ENCODE data around the gene FBXO45. TPM values are rescaled to one million over a fixed set of nuclear protein-coding genes. Genes with fewer than 3 reads are reported as not detected.

FBXO45 gene
- total and polyA plus RNA-seq, 2 donors (not counting 1 experiment from before 2014, with no cell fraction given) = 0.98 to 4.7 TPM

DNA sequence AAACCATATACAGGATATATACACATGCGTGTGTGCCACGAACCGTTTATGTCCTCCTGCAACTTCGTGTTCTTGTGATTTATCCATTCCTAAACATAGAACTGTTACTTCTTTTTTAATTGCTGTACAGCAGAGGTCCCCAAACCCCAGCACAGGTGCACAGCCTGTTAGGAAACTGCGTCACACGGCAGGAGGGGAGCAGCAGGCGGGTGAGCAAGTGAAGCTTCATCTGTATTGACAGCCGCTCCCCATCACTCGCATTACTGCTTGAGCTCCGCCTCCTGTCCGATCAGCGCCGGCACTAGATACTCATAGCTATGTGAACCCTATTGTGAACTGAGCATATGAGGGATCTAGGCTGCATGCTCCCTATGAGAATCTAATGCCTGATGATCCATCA, 36.1 kb downstream of the FBXO45 start:
- Histone ChIP-seq H3K27me3 (replicated peaks in 1 of 4; ENCODE audit: control extremely low read depth in 1 of 4, control insufficient read depth in 3 of 4, insufficient read depth in 4 of 4, low read length in 3 of 4) (no peaks in the 10 kb centered on the region), H3K4me3 (ENCODE audit: control extremely low read depth in 1 of 5, extremely low read depth in 1 of 5, insufficient read depth in 1 of 5, low read depth in 2 of 5, low read length in 4 of 5) (no peak overlapping the region), H3K36me3 (replicated peaks in 1 of 2; ENCODE audit: control extremely low read depth in 1 of 2, control insufficient read depth in 1 of 2, extremely low read depth in 1 of 2, insufficient read depth in 2 of 2, low read length in 1 of 2) (no peaks in the 10 kb centered on the region), H2AFZ (ENCODE audit: insufficient read depth, low read depth, low read length, poor library complexity, severe bottlenecking) (no peak overlapping the region), H3K4me2 (replicated peaks; ENCODE audit: low read depth, low read length, poor library complexity, severe bottlenecking) (peak overlapping the region; percentile 12), H3K27ac (ENCODE audit: low read length in 2 of 2) (no peak overlapping the region), H3K9ac (ENCODE audit: low read length) (no peak overlapping the region), H3K79me2 (ENCODE audit: control insufficient read depth, insufficient read depth, low read length) (no peaks in the 10 kb centered on the region), H4K20me1 (ENCODE audit: control insufficient read depth, insufficient read depth, low read length, poor library complexity, severe bottlenecking) (no peaks in the 10 kb centered on the region), H3K4me1 (ENCODE audit: control insufficient read depth in 2 of 2, insufficient read depth in 2 of 2, low read length in 2 of 2) (peaks cover 2 to 5% of the 10 kb centered on the region in 2 donors), H3K9me3 (ENCODE audit: control extremely low read depth in 1 of 3, control insufficient read depth in 2 of 3, insufficient read depth in 1 of 3, low read length in 2 of 3) (peaks cover 0 to 6% (median 0%) of the 10 kb centered on the region in 3 donors)
- no peak overlapping the region for H3K27ac Mint-ChIP-seq
- ATAC-seq (ENCODE audit: low read depth) (peak; percentile 63), DNase-seq (peak; percentile 70)
- POLR2A ChIA-PET = interaction anchor here (0.6 kb wide), 1 partner anchor 39 kb away, joined by 4 read pairs; no protein-coding TSS in a partner anchor
- H3K4me3 Mint-ChIP-seq = peak overlapping the region; percentile 41
- TF ChIP-seq, protein P1, sequence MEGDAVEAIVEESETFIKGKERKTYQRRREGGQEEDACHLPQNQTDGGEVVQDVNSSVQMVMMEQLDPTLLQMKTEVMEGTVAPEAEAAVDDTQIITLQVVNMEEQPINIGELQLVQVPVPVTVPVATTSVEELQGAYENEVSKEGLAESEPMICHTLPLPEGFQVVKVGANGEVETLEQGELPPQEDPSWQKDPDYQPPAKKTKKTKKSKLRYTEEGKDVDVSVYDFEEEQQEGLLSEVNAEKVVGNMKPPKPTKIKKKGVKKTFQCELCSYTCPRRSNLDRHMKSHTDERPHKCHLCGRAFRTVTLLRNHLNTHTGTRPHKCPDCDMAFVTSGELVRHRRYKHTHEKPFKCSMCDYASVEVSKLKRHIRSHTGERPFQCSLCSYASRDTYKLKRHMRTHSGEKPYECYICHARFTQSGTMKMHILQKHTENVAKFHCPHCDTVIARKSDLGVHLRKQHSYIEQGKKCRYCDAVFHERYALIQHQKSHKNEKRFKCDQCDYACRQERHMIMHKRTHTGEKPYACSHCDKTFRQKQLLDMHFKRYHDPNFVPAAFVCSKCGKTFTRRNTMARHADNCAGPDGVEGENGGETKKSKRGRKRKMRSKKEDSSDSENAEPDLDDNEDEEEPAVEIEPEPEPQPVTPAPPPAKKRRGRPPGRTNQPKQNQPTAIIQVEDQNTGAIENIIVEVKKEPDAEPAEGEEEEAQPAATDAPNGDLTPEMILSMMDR (IDR thresholded peaks at IDR 0.05) = peak; percentile 38
- no peak for TF ChIP-seq EZH2 (IDR thresholded peaks at IDR 0.05; ENCODE audit: borderline replicate concordance, insufficient read depth, low read depth, low read length, poor library complexity, severe bottlenecking)
- WGBS (ENCODE audit: insufficient coverage) = 27% methylated on average over 9 of the region's 13 CpGs
- CTCF ChIA-PET = interaction anchor here (0.7 to 1.6 kb wide), 14 partner anchors 11 to 351 kb away, joined by 3 to 6 read pairs (median 4); no protein-coding TSS in a partner anchor
- H3K27me3 Mint-ChIP-seq = peaks cover 3% of the 10 kb centered on the region
- peaks cover 13% of the 10 kb centered on the region for H3K4me1 Mint-ChIP-seq
- intact Hi-C loops (cut with micrococcal nuclease) = loop anchor here (10.0 kb wide), 1 partner anchor 230 kb away; no protein-coding TSS in a partner anchor
- no peaks in the 10 kb centered on the region for H3K9me3 Mint-ChIP-seq (ENCODE audit: insufficient read depth)

DNA sequence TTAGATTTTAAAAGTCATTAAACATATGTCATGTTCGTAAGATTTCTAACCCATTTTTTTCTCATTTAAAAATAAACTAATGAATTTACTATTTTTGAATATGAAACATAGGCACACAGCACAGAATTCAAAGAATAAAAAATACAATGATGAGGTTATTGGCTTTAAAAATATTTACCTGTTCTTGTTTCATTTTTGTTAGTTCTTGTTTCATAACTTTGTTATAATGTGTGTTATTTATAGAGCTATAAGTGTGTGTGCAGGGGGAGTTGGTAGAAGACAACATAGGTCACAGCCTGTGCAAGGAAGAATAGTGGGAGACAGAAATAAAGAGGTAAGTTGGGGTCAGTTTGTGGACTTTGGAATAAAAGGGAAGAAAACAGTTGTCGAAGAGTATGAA, 40.2 kb downstream of the FBXO45 start:
- Histone ChIP-seq H2AFZ (ENCODE audit: insufficient read depth, low read depth, low read length, poor library complexity, severe bottlenecking) (no peak overlapping the region), H3K9me3 (ENCODE audit: control extremely low read depth in 1 of 3, control insufficient read depth in 2 of 3, insufficient read depth in 1 of 3, low read length in 2 of 3) (peaks cover 0 to 6% (median 0%) of the 10 kb centered on the region in 3 donors), H3K4me2 (replicated peaks; ENCODE audit: low read depth, low read length, poor library complexity, severe bottlenecking) (no peak overlapping the region), H3K4me3 (ENCODE audit: control extremely low read depth in 1 of 5, extremely low read depth in 1 of 5, insufficient read depth in 1 of 5, low read depth in 2 of 5, low read length in 4 of 5) (no peak overlapping the region), H3K27ac (ENCODE audit: low read length in 2 of 2) (no peak overlapping the region), H3K9ac (ENCODE audit: low read length) (no peak overlapping the region), H3K4me1 (ENCODE audit: control insufficient read depth in 2 of 2, insufficient read depth in 2 of 2, low read length in 2 of 2) (peaks cover 8 to 12% of the 10 kb centered on the region in 2 donors), H3K27me3 (replicated peaks in 1 of 4; ENCODE audit: control extremely low read depth in 1 of 4, control insufficient read depth in 3 of 4, insufficient read depth in 4 of 4, low read length in 3 of 4) (no peaks in the 10 kb centered on the region), H3K79me2 (ENCODE audit: control insufficient read depth, insufficient read depth, low read length) (no peaks in the 10 kb centered on the region), H3K36me3 (replicated peaks in 1 of 2; ENCODE audit: control extremely low read depth in 1 of 2, control insufficient read depth in 1 of 2, extremely low read depth in 1 of 2, insufficient read depth in 2 of 2, low read length in 1 of 2) (no peaks in the 10 kb centered on the region), H4K20me1 (ENCODE audit: control insufficient read depth, insufficient read depth, low read length, poor library complexity, severe bottlenecking) (no peaks in the 10 kb centered on the region)
- ChIA-PET POLR2A (interaction anchor here (1.8 to 2.0 kb wide), 2 partner anchors 33 to 76 kb away, joined by 7 to 15 read pairs; no protein-coding TSS in a partner anchor), CTCF (interaction anchor here (1.0 to 10.0 kb wide), 32 partner anchors 9 to 360 kb away, joined by 3 to 259 read pairs (median 8); partner anchors contain the start of genes CEP19, NCBP2, NRROS and PAK2)
- Mint-ChIP-seq H3K9me3 (ENCODE audit: insufficient read depth) (no peaks in the 10 kb centered on the region), H3K27ac (no peak overlapping the region), H3K27me3 (peaks cover under 1% of the 10 kb centered on the region), H3K4me1 (peaks cover 17% of the 10 kb centered on the region), H3K4me3 (no peak overlapping the region)
- intact Hi-C loops (cut with micrococcal nuclease) = loop anchor here (1.0 to 10.0 kb wide), 10 partner anchors 16 to 362 kb away; partner anchors contain the start of genes FBXO45, NRROS and WDR53
- TF ChIP-seq, protein P1 (IDR thresholded peaks at IDR 0.05) = no peak
- no peak for TF ChIP-seq EZH2 (IDR thresholded peaks at IDR 0.05; ENCODE audit: borderline replicate concordance, insufficient read depth, low read depth, low read length, poor library complexity, severe bottlenecking)
- WGBS (ENCODE audit: insufficient coverage) = no CpG with 5 or more reads among the region's 2 CpGs
- DNase-seq (no peak), ATAC-seq (ENCODE audit: low read depth) (no peak)
